Fibroblast of lung (primary cell): Measurements from ENCODE around the gene CIB1. TPM values are rescaled to one million over a fixed set of nuclear protein-coding genes. Genes with fewer than 3 reads are reported as not detected.

ENCODE experiments used
- DNase-seq, 2 donors: peaks; one replicate each; pipeline versions ENCODE4 v3.0.0 to v3.0.0-alpha.2; 2010; ENCODE audit warnings: low read depth in 2 of 2
- H2AFZ ChIP-seq: 2 replicates; pipeline ENCODE4 v1.5.1; 2012; ENCODE audit warnings: low read length, control low read depth, inconsistent platforms
- H3K27ac ChIP-seq: 2 replicates; pipeline ENCODE4 v1.5.1; 2011; ENCODE audit warnings: low read length, control low read depth; ENCODE audit not compliant: insufficient read depth
- H3K27me3 ChIP-seq: 2 replicates; pipeline ENCODE4 v1.5.1; 2011; ENCODE audit warnings: mild to moderate bottlenecking, low read length; ENCODE audit not compliant: control insufficient read depth, insufficient read depth
- H3K36me3 ChIP-seq: 2 replicates; pipeline ENCODE4 v1.5.1; 2011; ENCODE audit warnings: low read length; ENCODE audit not compliant: control insufficient read depth, insufficient read depth
- H3K4me1 ChIP-seq: 2 replicates; pipeline ENCODE4 v1.5.1; 2011; ENCODE audit warnings: low read length; ENCODE audit not compliant: control insufficient read depth, insufficient read depth; ENCODE audit errors: extremely low read depth
- H3K4me2 ChIP-seq: 2 replicates; pipeline ENCODE4 v1.5.1; 2011; ENCODE audit warnings: low read length, control low read depth; ENCODE audit not compliant: insufficient read depth; ENCODE audit errors: extremely low read depth
- H3K4me3 ChIP-seq, 4 experiments: fragments of 200-600 bp in 1 of 4; sonication (generic) in 1 of 4; replicated peaks in 1 of 4; 2 replicates each; pipeline ENCODE4 v1.5.1; 2011 to 2016; ENCODE audit warnings: low read length in 4 of 4, low read depth in 3 of 4, mild to moderate bottlenecking in 3 of 4, control low read depth in 2 of 4, inconsistent platforms in 1 of 4, mixed read lengths in 1 of 4; ENCODE audit not compliant: insufficient read depth in 1 of 4; ENCODE audit errors: control extremely low read depth in 1 of 4
- H3K79me2 ChIP-seq: 2 replicates; pipeline ENCODE4 v1.5.1; 2012; ENCODE audit warnings: mild to moderate bottlenecking, low read length, inconsistent platforms; ENCODE audit not compliant: control insufficient read depth, insufficient read depth
- H3K9ac ChIP-seq: 2 replicates; pipeline ENCODE4 v1.5.1; 2011; ENCODE audit warnings: mild to moderate bottlenecking, low read length, control low read depth; ENCODE audit not compliant: insufficient read depth
- H3K9me3 ChIP-seq: 2 replicates; pipeline ENCODE4 v1.5.1; 2012; ENCODE audit warnings: low read depth, low read length; ENCODE audit not compliant: control insufficient read depth, insufficient read depth
- H4K20me1 ChIP-seq: 2 replicates; pipeline ENCODE4 v1.5.1; 2011; ENCODE audit warnings: low read length; ENCODE audit not compliant: control insufficient read depth, insufficient read depth; ENCODE audit errors: extremely low read depth
- EZH2 ChIP-seq: IDR thresholded peaks from 2 replicates; pipeline ENCODE4 v1.5.1; 2012; ENCODE audit warnings: low read length, control low read depth, mild to moderate bottlenecking; ENCODE audit errors: missing control alignments
- polyA plus RNA-seq, 2 donors: library from polyadenylated mRNA; depleted of rRNA in 1 of 2; stranded (reverse) in 1 of 2; unstranded in 1 of 2; fragments of >200 nt; gene quantifications; 2 replicates each; pipeline ENCODE4 v1.2.1, GENCODE V29; 2011 to 2012; ENCODE audit warnings: missing spikeins in 1 of 2
- total RNA-seq: library from RNA; depleted of rRNA; stranded (reverse); fragments of >200 nt; gene quantifications from 2 replicates; pipeline ENCODE4 v1.2.1, GENCODE V29; 2014
- TF ChIP-seq, protein P1 (sequence below), 2 donors: IDR thresholded peaks in 1 of 2; conservative IDR thresholded peaks in 1 of 2; 1 replicate in 1 of 2; 2 replicates in 1 of 2; pipeline ENCODE4 v1.5.1; 2011 to 2012; ENCODE audit warnings: low read length in 2 of 2, control low read depth in 1 of 2, inconsistent platforms in 1 of 2, low read depth in 1 of 2, mild to moderate bottlenecking in 1 of 2

The CIB1 gene
- total and polyA plus RNA-seq, 2 donors (not counting 1 experiment from before 2014, with no cell fraction given) = 27.7 to 42.7 TPM

DNA sequence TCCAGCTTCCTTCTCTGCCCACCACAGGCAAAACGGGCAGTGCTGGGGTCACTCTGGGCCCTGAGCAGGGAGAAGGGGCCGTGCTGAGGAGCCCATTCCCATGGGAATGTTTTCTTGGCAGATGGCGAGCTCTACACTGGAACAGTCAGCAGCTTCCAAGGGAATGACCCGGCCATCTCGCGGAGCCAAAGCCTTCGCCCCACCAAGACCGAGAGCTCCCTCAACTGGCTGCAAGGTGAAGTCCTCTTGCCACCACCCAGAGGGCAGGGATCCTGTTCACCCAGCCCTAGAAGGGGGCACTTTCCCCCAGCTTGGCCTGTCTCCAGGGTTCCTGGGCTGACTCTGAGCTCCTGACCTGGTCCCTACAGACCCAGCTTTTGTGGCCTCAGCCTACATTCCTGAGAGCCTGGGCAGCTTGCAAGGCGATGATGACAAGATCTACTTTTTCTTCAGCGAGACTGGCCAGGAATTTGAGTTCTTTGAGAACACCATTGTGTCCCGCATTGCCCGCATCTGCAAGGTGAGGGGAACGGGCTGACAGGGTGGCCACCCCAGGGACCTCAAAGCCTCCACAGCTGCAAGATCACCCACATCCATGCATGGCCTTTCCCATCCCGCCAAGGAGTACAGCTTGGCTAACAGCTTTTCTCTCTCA, 12.4 kb downstream of the CIB1 start:
- no peaks in the 10 kb centered on the region for H3K36me3 ChIP-seq
- no peak overlapping the region for H3K4me3 ChIP-seq
- no peak overlapping the region for H2AFZ ChIP-seq
- DNase-seq = peak; percentile 77 to 92
- H3K27me3 ChIP-seq = no peaks in the 10 kb centered on the region
- no peak for TF ChIP-seq EZH2
- TF ChIP-seq, protein P1, sequence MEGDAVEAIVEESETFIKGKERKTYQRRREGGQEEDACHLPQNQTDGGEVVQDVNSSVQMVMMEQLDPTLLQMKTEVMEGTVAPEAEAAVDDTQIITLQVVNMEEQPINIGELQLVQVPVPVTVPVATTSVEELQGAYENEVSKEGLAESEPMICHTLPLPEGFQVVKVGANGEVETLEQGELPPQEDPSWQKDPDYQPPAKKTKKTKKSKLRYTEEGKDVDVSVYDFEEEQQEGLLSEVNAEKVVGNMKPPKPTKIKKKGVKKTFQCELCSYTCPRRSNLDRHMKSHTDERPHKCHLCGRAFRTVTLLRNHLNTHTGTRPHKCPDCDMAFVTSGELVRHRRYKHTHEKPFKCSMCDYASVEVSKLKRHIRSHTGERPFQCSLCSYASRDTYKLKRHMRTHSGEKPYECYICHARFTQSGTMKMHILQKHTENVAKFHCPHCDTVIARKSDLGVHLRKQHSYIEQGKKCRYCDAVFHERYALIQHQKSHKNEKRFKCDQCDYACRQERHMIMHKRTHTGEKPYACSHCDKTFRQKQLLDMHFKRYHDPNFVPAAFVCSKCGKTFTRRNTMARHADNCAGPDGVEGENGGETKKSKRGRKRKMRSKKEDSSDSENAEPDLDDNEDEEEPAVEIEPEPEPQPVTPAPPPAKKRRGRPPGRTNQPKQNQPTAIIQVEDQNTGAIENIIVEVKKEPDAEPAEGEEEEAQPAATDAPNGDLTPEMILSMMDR (conservative IDR thresholded peaks at IDR 0.05 in 1 of 2, IDR thresholded peaks at IDR 0.05 in 1 of 2; ENCODE audit: low read depth in 1 of 2, low read length in 2 of 2) = peak; percentile 93 to 95
- no peak overlapping the region for H3K9ac ChIP-seq
- H3K27ac ChIP-seq = no peak overlapping the region
- H3K79me2 ChIP-seq = no peaks in the 10 kb centered on the region
- H3K4me1 ChIP-seq = peaks cover 3% of the 10 kb centered on the region
- H3K9me3 ChIP-seq = no peaks in the 10 kb centered on the region
- H4K20me1 ChIP-seq = no peaks in the 10 kb centered on the region
- no peak overlapping the region for H3K4me2 ChIP-seq

- no peaks in the 10 kb centered on the region for H4K20me1 ChIP-seq
- H3K9ac ChIP-seq = no peak overlapping the region
- H3K36me3 ChIP-seq = no peaks in the 10 kb centered on the region
- no peak overlapping the region for H3K27ac ChIP-seq
- no peak overlapping the region for H2AFZ ChIP-seq
- H3K4me1 ChIP-seq = peaks cover 3% of the 10 kb centered on the region
- no peak for DNase-seq
- no peaks in the 10 kb centered on the region for H3K9me3 ChIP-seq
- H3K79me2 ChIP-seq = no peaks in the 10 kb centered on the region
- H3K4me2 ChIP-seq = no peak overlapping the region
- H3K27me3 ChIP-seq = no peaks in the 10 kb centered on the region
- no peak overlapping the region for H3K4me3 ChIP-seq
- TF ChIP-seq EZH2 = no peak
- TF ChIP-seq, protein P1 (conservative IDR thresholded peaks at IDR 0.05 in 1 of 2, IDR thresholded peaks at IDR 0.05 in 1 of 2; ENCODE audit: low read depth in 1 of 2, low read length in 2 of 2) = peak; percentile 55 to 60
Measured at GRCh38 chr15:90219421-90220141, 14.2 kb downstream of the CIB1 start.

GRCh38 chr15:90217671-90218394, 15.9 kb downstream of the CIB1 start:
- Histone ChIP-seq H3K4me1 (peaks cover 3% of the 10 kb centered on the region), H2AFZ (no peak overlapping the region), H3K4me3 (no peak overlapping the region), H3K9ac (no peak overlapping the region), H3K4me2 (no peak overlapping the region), H3K27ac (no peak overlapping the region), H3K79me2 (no peaks in the 10 kb centered on the region), H3K36me3 (no peaks in the 10 kb centered on the region), H3K27me3 (no peaks in the 10 kb centered on the region), H4K20me1 (no peaks in the 10 kb centered on the region), H3K9me3 (no peaks in the 10 kb centered on the region)
- DNase-seq = no peak
- no peak for TF ChIP-seq EZH2
- TF ChIP-seq, protein P1 (conservative IDR thresholded peaks at IDR 0.05 in 1 of 2, IDR thresholded peaks at IDR 0.05 in 1 of 2; ENCODE audit: low read depth in 1 of 2, low read length in 2 of 2) = no peak
